Omental fat pad (tissue), 4 donors: ENCODE results near the gene MIDN. TPM values are rescaled to one million over a fixed set of nuclear protein-coding genes. Genes with fewer than 3 reads are reported as not detected.

Source experiments
- ATAC-seq: fragments of 150-250 bp; one replicate; pipeline ENCODE4 v1.9.1; 2016; ENCODE audit warnings: mild to moderate bottlenecking, moderate library complexity; ENCODE audit not compliant: low FRiP score
- DNase-seq: peaks from one replicate; pipeline ENCODE4 v3.0.0-alpha.2; 2019; ENCODE audit warnings: low spot score
- CTCF ChIP-seq, 3 donors: fragments of 450-650 bp; IDR thresholded peaks; one replicate each; pipeline ENCODE4 v1.5.1; 2016 to 2017; ENCODE audit warnings: antibody characterized with exemption in 3 of 3, mild to moderate bottlenecking in 3 of 3, moderate library complexity in 2 of 3
- total RNA-seq, 4 donors: library from RNA; depleted of rRNA; stranded (reverse); fragments of >200 nt; gene quantifications; one replicate each; pipeline ENCODE4 v1.1.0, GENCODE V29; 2016

Gene MIDN
- total RNA-seq, 4 donors from 2014 or later, result 24.5 to 68.6 (median 44.1) TPM

GRCh38 chr19:1276628-1277022 is 28.2 kb downstream of the MIDN start:
- DNase-seq, result no peak
- no peak for TF ChIP-seq CTCF (IDR thresholded peaks at IDR 0.05)
- no peak for ATAC-seq

GRCh38 chr19:1277061-1277460 is 28.7 kb downstream of the MIDN start:
- no peak for DNase-seq
- no peak for TF ChIP-seq CTCF (IDR thresholded peaks at IDR 0.05)
- no peak for ATAC-seq

- DNase-seq (no peak), ATAC-seq (no peak)
- no peak for TF ChIP-seq CTCF (IDR thresholded peaks at IDR 0.05)
Measured at GRCh38 chr19:1278074-1278473, 29.7 kb downstream of the MIDN start.

- ATAC-seq (no peak), DNase-seq (no peak)
- no peak for TF ChIP-seq CTCF (IDR thresholded peaks at IDR 0.05)
Measured at GRCh38 chr19:1278713-1279660, 30.6 kb downstream of the MIDN start.

GRCh38 chr19:1279782-1280341 is 31.5 kb downstream of the MIDN start:
- DNase-seq (no peak), ATAC-seq (peak; percentile 28)
- TF ChIP-seq CTCF (IDR thresholded peaks at IDR 0.05), result peak in 2 of 3 donors; percentile 37 to 85

- DNase-seq, result no peak
- no peak for TF ChIP-seq CTCF (IDR thresholded peaks at IDR 0.05)
- no peak for ATAC-seq
Measured at GRCh38 chr19:1280636-1281568, 32.5 kb downstream of the MIDN start.
